Spleen (tissue), 7 donors: Measurements from ENCODE around the gene ZNF691.

ENCODE experiments used
- CTCF ChIP-seq, 11 experiments: fragments of 200-600 bp in 7 of 11; fragments of 450-650 bp in 4 of 11; sonication (generic) in 4 of 11; IDR thresholded peaks in 8 of 11; conservative IDR thresholded peaks in 3 of 11; 1 replicate in 7 of 11; 2 replicates in 4 of 11; pipeline versions ENCODE4 v1.4.0 to v1.8.0; 2016 to 2021; ENCODE audit warnings: antibody characterized with exemption in 11 of 11, inconsistent platforms in 4 of 11, mild to moderate bottlenecking in 1 of 11
- POLR2A ChIP-seq, 3 donors: fragments of 450-650 bp; IDR thresholded peaks; one replicate each; pipeline ENCODE4 v1.5.1; 2017; ENCODE audit warnings: antibody characterized with exemption in 3 of 3, mild to moderate bottlenecking in 1 of 3
- donor health status: DM: no; HTN: no; CAD: no; lungs with moderate emphysema.
- donor health status: DM: no; HTN: no; CAD: no.
- donor health status: DM: no; HTN: no; CAD: no.

- TF ChIP-seq CTCF (IDR thresholded peaks at IDR 0.05 in 8 of 11, conservative IDR thresholded peaks at IDR 0.05 in 3 of 11) (no peak), POLR2A (IDR thresholded peaks at IDR 0.05) (no peak)
Measured at GRCh38 chr1:42841010-42841409, 5.4 kb upstream of the ZNF691 start.
